AG04450 (cell line): ENCODE data around the gene CBLN2. TPM values are rescaled to one million over a fixed set of nuclear protein-coding genes. Genes with fewer than 3 reads are reported as not detected.

Experiments used
- CTCF ChIA-PET: fragments of 300-600, 350-600 bp; formaldehyde crosslinking; extraction: SDS; loops from one replicate; lab custom pipeline; 2022; ENCODE audit warnings: antibody characterized with exemption, inconsistent platforms; lab: Charles Lee
- POLR2A ChIA-PET: fragments of 350-600 bp; formaldehyde crosslinking; extraction: SDS; loops from one replicate; lab custom pipeline; 2021; ENCODE audit warnings: antibody characterized with exemption, inconsistent platforms; lab: Yijun Ruan, JAX
- DNase-seq: peaks from one replicate; pipeline ENCODE4 v3.0.0-alpha.2; 2011; ENCODE audit warnings: low read depth, low spot score
- H3K27ac ChIP-seq: one replicate; pipeline ENCODE4 v1.5.1; 2012; ENCODE audit warnings: low read depth, low read length, control low read depth
- H3K27me3 ChIP-seq: one replicate; pipeline ENCODE4 v1.6.0; 2012; ENCODE audit warnings: low read length; ENCODE audit not compliant: control insufficient read depth, insufficient read depth
- H3K4me3 ChIP-seq: 2 replicates; pipeline ENCODE4 v1.5.1; 2011; ENCODE audit warnings: mild to moderate bottlenecking, low read depth, low read length, control low read depth
- H3K9me3 ChIP-seq: 2 replicates; pipeline ENCODE4 v1.5.1; 2012; ENCODE audit warnings: low read length; ENCODE audit not compliant: control insufficient read depth, insufficient read depth
- CTCF ChIP-seq: IDR thresholded peaks from 2 replicates; pipeline ENCODE4 v1.5.1; 2011; ENCODE audit warnings: low read depth, low read length, control low read depth, inconsistent platforms
- polyA plus RNA-seq: library from polyadenylated mRNA; depleted of rRNA; stranded (reverse); fragments of >200 nt; gene quantifications from 2 replicates; pipeline ENCODE4 v1.2.3, GENCODE V29; 2011

CBLN2 gene
- polyA plus RNA-seq, 1 experiment = 0.04 TPM

DNA sequence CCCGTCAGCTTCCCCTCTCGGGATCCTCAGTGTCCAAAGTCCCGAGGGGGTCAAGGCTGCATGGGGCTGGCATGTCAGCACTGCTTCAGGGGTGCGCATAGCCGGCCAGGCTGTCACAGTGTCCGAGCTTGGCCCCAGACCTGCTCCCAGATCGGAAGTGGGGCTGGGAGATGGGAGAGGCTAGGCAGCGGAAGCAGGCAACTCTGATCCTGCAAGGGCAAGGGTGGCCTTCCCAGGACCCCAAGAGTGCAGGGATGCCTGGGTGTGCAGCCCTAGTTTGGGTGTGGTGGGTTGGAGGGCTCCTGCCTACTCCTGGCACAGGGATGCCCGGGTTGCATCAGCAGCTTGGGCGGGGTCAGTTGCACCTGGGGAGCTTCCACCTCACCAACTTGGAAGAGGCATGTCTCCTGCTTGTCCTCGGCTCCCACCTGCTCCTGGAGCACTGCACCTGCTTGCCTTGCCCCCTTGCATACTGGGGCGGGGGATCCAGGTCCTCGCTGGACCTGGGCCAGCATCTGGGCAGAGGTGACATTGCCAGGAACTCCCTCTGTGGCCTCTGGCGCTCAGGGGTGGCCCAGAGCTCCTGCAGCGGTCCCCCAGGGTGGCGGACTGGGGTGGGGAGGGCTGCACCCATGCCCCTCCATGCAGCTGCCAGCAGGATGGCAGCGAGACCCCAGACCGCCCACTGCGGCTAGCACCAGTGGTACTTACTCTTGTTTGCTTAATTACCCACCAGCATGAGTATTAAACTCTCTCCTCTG is 41.3 kb downstream of the CBLN2 start:
- no peak for TF ChIP-seq CTCF
- Histone ChIP-seq H3K9me3 (peaks cover 14% of the 10 kb centered on the region), H3K27me3 (no peaks in the 10 kb centered on the region), H3K27ac (no peak overlapping the region), H3K4me3 (no peak overlapping the region)
- DNase-seq = no peak
- ChIA-PET POLR2A (no interaction called here), CTCF (no interaction called here)

DNA sequence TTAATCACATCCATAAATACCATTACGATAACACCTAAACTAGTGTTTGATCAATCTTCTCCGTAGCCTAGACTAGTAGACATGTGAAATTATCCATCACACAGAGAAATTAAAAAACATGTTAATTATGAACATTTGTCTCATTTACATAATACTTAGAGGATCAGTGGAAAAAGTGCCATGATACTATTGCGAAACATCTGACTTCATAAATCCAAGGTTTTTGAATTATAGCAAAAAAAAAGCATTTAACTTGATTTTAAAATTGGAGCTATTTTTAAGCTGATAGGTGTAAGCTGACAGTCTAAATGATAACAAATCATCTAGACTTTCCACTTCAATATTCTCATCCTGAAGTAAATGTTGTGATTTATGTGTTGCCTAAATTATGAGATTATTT is 51.6 kb downstream of the CBLN2 start:
- DNase-seq = no peak
- no peak for TF ChIP-seq CTCF
- no peak overlapping the region for H3K4me3 ChIP-seq
- no peaks in the 10 kb centered on the region for H3K27me3 ChIP-seq
- no peak overlapping the region for H3K27ac ChIP-seq
- CTCF ChIA-PET = no interaction called here
- POLR2A ChIA-PET = no interaction called here
- no peaks in the 10 kb centered on the region for H3K9me3 ChIP-seq
